ENCODE data around the gene CCT4. TPM values are rescaled to one million over a fixed set of nuclear protein-coding genes. Genes with fewer than 3 reads are reported as not detected.

CCT4 gene
- total RNA-seq, 2 experiments from 2014 or later: 388 to 390 TPM

DNA sequence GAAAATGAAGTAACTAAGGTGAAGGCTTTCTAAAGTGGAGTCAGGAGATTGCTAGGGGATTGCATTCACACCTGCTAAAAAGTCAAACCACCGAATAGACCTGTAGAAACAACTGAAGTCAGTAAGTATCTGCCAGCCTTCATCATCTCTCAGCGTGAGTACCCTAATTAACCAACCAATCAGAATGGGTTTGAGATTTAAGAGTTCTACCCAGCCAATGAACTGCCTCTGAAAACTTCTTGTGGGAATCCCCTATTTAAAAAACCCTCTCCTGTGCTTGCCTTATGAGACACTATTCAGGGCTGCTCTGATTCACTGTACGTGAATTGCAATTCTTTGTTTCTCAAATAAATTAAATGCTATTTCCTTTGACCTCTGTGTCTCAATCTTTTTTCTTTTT lies 31.2 kb downstream of the CCT4 start:
- no peaks in the 10 kb centered on the region for H3K9me3 Mint-ChIP-seq
- H3K36me3 Mint-ChIP-seq (ENCODE audit: low read depth): peaks cover 17% of the 10 kb centered on the region
- no peaks in the 10 kb centered on the region for H3K27me3 Mint-ChIP-seq
- POLR2A ChIA-PET: interaction anchor here (0.7 to 1.3 kb wide), 4 partner anchors 8 to 343 kb away, joined by 3 read pairs; no protein-coding TSS in a partner anchor
- intact Hi-C loops (cut with micrococcal nuclease): no loop called here
- no peak for DNase-seq
- TF ChIP-seq, protein P1, sequence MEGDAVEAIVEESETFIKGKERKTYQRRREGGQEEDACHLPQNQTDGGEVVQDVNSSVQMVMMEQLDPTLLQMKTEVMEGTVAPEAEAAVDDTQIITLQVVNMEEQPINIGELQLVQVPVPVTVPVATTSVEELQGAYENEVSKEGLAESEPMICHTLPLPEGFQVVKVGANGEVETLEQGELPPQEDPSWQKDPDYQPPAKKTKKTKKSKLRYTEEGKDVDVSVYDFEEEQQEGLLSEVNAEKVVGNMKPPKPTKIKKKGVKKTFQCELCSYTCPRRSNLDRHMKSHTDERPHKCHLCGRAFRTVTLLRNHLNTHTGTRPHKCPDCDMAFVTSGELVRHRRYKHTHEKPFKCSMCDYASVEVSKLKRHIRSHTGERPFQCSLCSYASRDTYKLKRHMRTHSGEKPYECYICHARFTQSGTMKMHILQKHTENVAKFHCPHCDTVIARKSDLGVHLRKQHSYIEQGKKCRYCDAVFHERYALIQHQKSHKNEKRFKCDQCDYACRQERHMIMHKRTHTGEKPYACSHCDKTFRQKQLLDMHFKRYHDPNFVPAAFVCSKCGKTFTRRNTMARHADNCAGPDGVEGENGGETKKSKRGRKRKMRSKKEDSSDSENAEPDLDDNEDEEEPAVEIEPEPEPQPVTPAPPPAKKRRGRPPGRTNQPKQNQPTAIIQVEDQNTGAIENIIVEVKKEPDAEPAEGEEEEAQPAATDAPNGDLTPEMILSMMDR (IDR thresholded peaks at IDR 0.05): no peak
- no peak for ATAC-seq
- CTCF ChIA-PET: no interaction called here
- no peak overlapping the region for H3K27ac Mint-ChIP-seq
- peaks cover 20% of the 10 kb centered on the region for H3K4me1 Mint-ChIP-seq (ENCODE audit: low read depth)
- H3K4me3 Mint-ChIP-seq: no peak overlapping the region

DNA sequence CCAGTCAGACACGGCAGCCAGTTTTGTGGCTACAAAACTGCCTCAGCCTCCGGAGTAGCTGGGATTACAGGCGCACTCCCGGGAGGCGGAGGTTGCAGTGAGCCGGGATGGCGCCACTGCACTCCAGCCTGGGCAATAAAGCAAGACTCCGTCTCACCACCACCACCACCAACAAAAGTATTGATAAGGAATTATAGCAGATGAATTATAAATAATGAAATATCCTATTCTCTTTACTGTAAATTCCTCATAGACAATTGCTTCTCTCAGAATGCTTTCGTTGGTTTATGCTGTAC lies 33.2 kb downstream of the CCT4 start:
- H3K9me3 Mint-ChIP-seq: no peaks in the 10 kb centered on the region
- H3K4me3 Mint-ChIP-seq: peak overlapping the region; percentile 97
- DNase-seq (no peak), ATAC-seq (no peak)
- peak overlapping the region; percentile 93 for H3K27ac Mint-ChIP-seq
- TF ChIP-seq, protein P1 (IDR thresholded peaks at IDR 0.05): no peak
- intact Hi-C loops (cut with micrococcal nuclease): no loop called here
- CTCF ChIA-PET: no interaction called here
- no peaks in the 10 kb centered on the region for H3K27me3 Mint-ChIP-seq
- H3K4me1 Mint-ChIP-seq (ENCODE audit: low read depth): peaks cover 20% of the 10 kb centered on the region
- POLR2A ChIA-PET: interaction anchor here (1.0 to 2.5 kb wide), 2 partner anchors 13 to 16 kb away, joined by 3 to 11 read pairs; no protein-coding TSS in a partner anchor
- H3K36me3 Mint-ChIP-seq (ENCODE audit: low read depth): peaks cover 11% of the 10 kb centered on the region

DNA sequence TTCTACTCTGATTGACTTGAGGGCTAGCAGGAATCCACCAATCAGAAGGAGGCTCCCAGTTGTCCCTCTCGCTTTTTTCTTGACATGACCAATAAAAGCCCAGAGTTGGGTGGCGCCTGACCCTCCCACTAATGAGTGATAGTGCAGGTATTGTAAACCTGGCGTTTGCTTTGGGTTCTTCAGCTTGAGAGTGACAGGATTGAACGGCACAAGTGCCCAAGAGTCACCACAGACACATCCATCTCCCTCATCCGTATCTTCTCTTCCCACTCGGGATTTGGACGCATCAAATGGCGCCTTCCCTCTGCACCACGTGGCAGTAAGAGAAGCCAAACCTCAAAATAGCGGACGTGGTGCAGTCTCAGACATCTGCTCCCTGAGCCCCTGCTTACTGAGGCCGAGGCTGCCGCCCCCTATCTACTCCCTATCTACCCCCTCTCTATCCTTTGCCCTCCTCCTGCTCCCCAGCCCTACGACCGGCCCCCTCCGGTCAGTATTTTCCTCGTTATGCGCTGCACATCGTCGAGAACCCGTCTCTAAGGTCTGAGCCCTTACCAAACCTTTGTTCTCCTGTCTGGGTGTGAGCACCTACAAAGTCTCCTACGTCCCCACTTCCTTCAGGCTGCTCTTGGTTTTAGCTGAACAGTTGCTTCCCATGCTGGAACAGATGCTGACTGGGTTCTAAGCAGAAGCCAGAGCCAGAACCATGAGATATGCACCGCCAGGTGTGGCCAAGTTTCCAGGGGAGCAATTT lies 33.7 kb downstream of the CCT4 start:
- intact Hi-C loops (cut with micrococcal nuclease): no loop called here
- ChIA-PET POLR2A (interaction anchor here (1.0 to 2.5 kb wide), 5 partner anchors 13 to 51 kb away, joined by 3 to 11 read pairs (median 3); partner anchors contain the start of gene COMMD1), CTCF (interaction anchor here (1.2 kb wide), 1 partner anchor 11 kb away, joined by 3 read pairs; no protein-coding TSS in a partner anchor)
- Mint-ChIP-seq H3K27ac (peak overlapping the region; percentile 93), H3K27me3 (no peaks in the 10 kb centered on the region), H3K4me3 (peak overlapping the region; percentile 97), H3K36me3 (ENCODE audit: low read depth) (peaks cover 10% of the 10 kb centered on the region), H3K4me1 (ENCODE audit: low read depth) (peaks cover 20% of the 10 kb centered on the region), H3K9me3 (no peaks in the 10 kb centered on the region)
- DNase-seq (peak; percentile 95), ATAC-seq (peak; percentile 92)
- TF ChIP-seq, protein P1 (IDR thresholded peaks at IDR 0.05): no peak

GRCh38 chr2:61853847-61854563 lies 34.5 kb downstream of the CCT4 start, which contains the start of gene FAM161A:
Gene FAM161A, minus strand, starts transcription at chr2:61854060. Its CDS starts 19 bp downstream, at chr2:61854041.
- TF ChIP-seq, protein P1 (IDR thresholded peaks at IDR 0.05): no peak
- Mint-ChIP-seq H3K4me3 (peak within 1 kb of the TSS; percentile 97), H3K4me1 (ENCODE audit: low read depth) (peaks cover 20% of the 10 kb centered on the region), H3K36me3 (ENCODE audit: low read depth) (peaks cover 8% of the 10 kb centered on the region), H3K27ac (peak within 1 kb of the TSS; percentile 93), H3K9me3 (no peaks in the 10 kb centered on the region), H3K27me3 (no peaks in the 10 kb centered on the region)
- POLR2A ChIA-PET: interaction anchor here (1.0 to 2.5 kb wide), 6 partner anchors 13 to 316 kb away, joined by 3 to 11 read pairs (median 3); partner anchors contain the start of genes COMMD1 and XPO1
- intact Hi-C loops (cut with micrococcal nuclease): no loop called here
- ATAC-seq (peak; percentile 75), DNase-seq (peak; percentile 91)
- CTCF ChIA-PET: interaction anchor here (1.0 to 1.5 kb wide), 4 partner anchors 10 to 183 kb away, joined by 3 read pairs; no protein-coding TSS in a partner anchor

Data from activated CD8-positive, alpha-beta T cell treated with anti-CD3 and anti-CD28 coated beads for 36 hours (primary cell).